GM12878 (cell line): Measurements from ENCODE around the gene RAPGEF4. TPM values are rescaled to one million over a fixed set of nuclear protein-coding genes. Genes with fewer than 3 reads are reported as not detected.

Experiments
- ATAC-seq: fragments of 200-7000 bp; cut with Tn5 transposase; 3 replicates; pipeline ENCODE4 v1.9.1; 2020; ENCODE audit warnings: mild to moderate bottlenecking, moderate library complexity
- BruUV-seq: library from RNA; stranded (reverse); fragments of 400-500 nt; replicated peaks from 2 replicates; lab custom pipeline; 2021; lab: Mats Ljungman, UMichigan
- CTCF ChIA-PET: fragments of 300-600 bp; sonication (Branson Sonifier 250); formaldehyde crosslinking; extraction: SDS; loops from one replicate; lab custom pipeline; 2021; ENCODE audit warnings: inconsistent platforms; lab: Yijun Ruan, JAX
- POLR2A ChIA-PET: fragments of 350-600 bp; formaldehyde crosslinking; extraction: SDS; loops from one replicate; lab custom pipeline; 2021; ENCODE audit warnings: inconsistent platforms; lab: Charles Lee
- RAD21 ChIA-PET: fragments of 300-600 bp; sonication (Branson Sonifier 250); formaldehyde crosslinking; loops from one replicate; lab custom pipeline; 2023; ENCODE audit warnings: antibody characterized with exemption; ENCODE audit not compliant: unreplicated experiment; lab: Charles Lee
- SMC1A ChIA-PET: fragments of 300-600 bp; sonication (Branson Sonifier 250); formaldehyde crosslinking; loops from one replicate; lab custom pipeline; 2023; ENCODE audit not compliant: unreplicated experiment, uncharacterized antibody; lab: Charles Lee
- DNase-seq: peaks from one replicate; pipeline ENCODE4 v3.0.0-alpha.2; 2011; ENCODE audit warnings: low read depth, low spot score
- FAIRE-seq: peaks from 3 replicates; lab custom pipeline; 2011; peaks lifted over from hg19 to GRCh38; lab: Jason Lieb, UNC
- H2AFZ ChIP-seq: 2 replicates; pipeline ENCODE4 v1.6.0; 2011; ENCODE audit warnings: low read depth, low read length, control low read depth; ENCODE audit not compliant: control insufficient read depth
- H3K27ac ChIP-seq: 2 replicates; pipeline ENCODE4 v1.5.1; 2011; ENCODE audit warnings: control low read depth; ENCODE audit not compliant: control insufficient read depth, insufficient read depth
- H3K27me3 ChIP-seq, 2 experiments: replicated peaks in 1 of 2; 2 replicates each; pipeline versions ENCODE4 v1.6.0 to v1.6.1; 2011; ENCODE audit warnings: low read length in 1 of 2; ENCODE audit not compliant: control insufficient read depth in 2 of 2, insufficient read depth in 2 of 2
- H3K36me3 ChIP-seq, 2 experiments: 2 replicates each; pipeline ENCODE4 v1.5.1; 2011; ENCODE audit warnings: low read length in 1 of 2; ENCODE audit not compliant: control insufficient read depth in 2 of 2, insufficient read depth in 2 of 2
- H3K4me1 ChIP-seq: 2 replicates; pipeline ENCODE4 v1.6.1; 2011; ENCODE audit warnings: mild to moderate bottlenecking, low read length, moderate library complexity, mixed read lengths; ENCODE audit not compliant: control insufficient read depth, insufficient read depth
- H3K4me2 ChIP-seq: 2 replicates; pipeline ENCODE4 v1.6.0; 2011; ENCODE audit warnings: control low read depth; ENCODE audit not compliant: control insufficient read depth, insufficient read depth
- H3K4me3 ChIP-seq: fragments of 200-600 bp; sonication (generic); 2 replicates; pipeline ENCODE4 v1.5.1; 2016
- H3K79me2 ChIP-seq: 2 replicates; pipeline ENCODE4 v1.6.0; 2011; ENCODE audit warnings: low read length; ENCODE audit not compliant: control insufficient read depth, insufficient read depth
- H3K9ac ChIP-seq: 2 replicates; pipeline ENCODE4 v1.8.0; 2011; ENCODE audit warnings: low read length, control low read depth, mixed read lengths; ENCODE audit not compliant: control insufficient read depth, insufficient read depth
- H3K9me3 ChIP-seq: replicated peaks from 3 replicates; pipeline ENCODE4 v1.5.1; 2011; ENCODE audit warnings: mild to moderate bottlenecking, low read length; ENCODE audit not compliant: control insufficient read depth, insufficient read depth
- H4K20me1 ChIP-seq: 2 replicates; pipeline ENCODE4 v1.6.0; 2011; ENCODE audit not compliant: control insufficient read depth, insufficient read depth
- ATF2 ChIP-seq: IDR thresholded peaks from 2 replicates; pipeline ENCODE4 v1.6.1; 2012; ENCODE audit warnings: low read length, inconsistent platforms
- BCL3 ChIP-seq: IDR thresholded peaks from 2 replicates; pipeline ENCODE4 v1.6.1; 2011; ENCODE audit warnings: borderline replicate concordance, low read depth, mild to moderate bottlenecking, moderate library complexity, low read length; ENCODE audit not compliant: insufficient read depth, poor library complexity, severe bottlenecking
- BRCA1 ChIP-seq: IDR thresholded peaks from 2 replicates; pipeline ENCODE4 v1.6.1; 2011; ENCODE audit warnings: low read depth, low read length, improper control_type of control experiment
- CHD4 ChIP-seq: fragments of 200-600 bp; sonication (generic); IDR thresholded peaks from 2 replicates; pipeline ENCODE4 v1.6.1; 2016; ENCODE audit warnings: mild to moderate bottlenecking
- CTCF ChIP-seq, 3 experiments: IDR thresholded peaks in 2 of 3; conservative IDR thresholded peaks in 1 of 3; 2 replicates each; pipeline ENCODE4 v1.5.1; 2011; ENCODE audit warnings: low read depth in 3 of 3, low read length in 3 of 3, mild to moderate bottlenecking in 3 of 3, control low read depth in 2 of 3, moderate library complexity in 2 of 3, inconsistent platforms in 1 of 3, mixed read lengths in 1 of 3; ENCODE audit not compliant: control insufficient read depth in 2 of 3, insufficient read depth in 1 of 3; ENCODE audit errors: extremely low read depth in 1 of 3
- E4F1 ChIP-seq: fragments of 450-650 bp; IDR thresholded peaks from 2 replicates; pipeline ENCODE4 v1.6.1; 2018; ENCODE audit warnings: borderline replicate concordance, mild to moderate bottlenecking; ENCODE audit not compliant: partially characterized antibody
- EED ChIP-seq: sonication (generic); IDR thresholded peaks from 2 replicates; pipeline ENCODE4 v1.6.1; 2016; ENCODE audit warnings: antibody characterized with exemption, low read depth
- ESRRA ChIP-seq: IDR thresholded peaks from 2 replicates; pipeline ENCODE4 v1.6.1; 2012; ENCODE audit warnings: mild to moderate bottlenecking, low read length, improper control_type of control experiment
- GATAD2B ChIP-seq: fragments of 450-650 bp; conservative IDR thresholded peaks from 2 replicates; pipeline ENCODE4 v1.6.1; 2017; ENCODE audit warnings: low read depth, mild to moderate bottlenecking, moderate library complexity
- RUNX3 ChIP-seq: IDR thresholded peaks from 2 replicates; pipeline ENCODE4 v1.6.1; 2012; ENCODE audit warnings: low read length, inconsistent platforms
- SP1 ChIP-seq: IDR thresholded peaks from one replicate; pipeline ENCODE4 v1.6.1; 2011; ENCODE audit warnings: low read depth, low read length
- WRNIP1 ChIP-seq: IDR thresholded peaks from 2 replicates; pipeline ENCODE4 v1.6.1; 2011; ENCODE audit warnings: low read depth, low read length, improper control_type of control experiment, borderline replicate concordance
- ZNF24 ChIP-seq: fragments of 450-650 bp; IDR thresholded peaks from 2 replicates; pipeline ENCODE4 v1.6.1; 2017; ENCODE audit warnings: antibody characterized with exemption, mild to moderate bottlenecking
- WGBS: methylation state at CpG from one replicate; pipeline ENCODE4 v1.1.6; 2016; ENCODE audit warnings: low lambda C conversion rate; ENCODE audit not compliant: insufficient replicate concordance, insufficient coverage; ENCODE audit errors: missing lambda C conversion rate; 5-methylcytosine and 5-hydroxymethylcytosine counted together
- in situ Hi-C: fragments of 300-500 bp; cut with MboI; formaldehyde crosslinking; loops from 9 replicates; pipeline ENCODE4 v1.14.3; 2018; ENCODE audit warnings: mixed read lengths
- intact Hi-C: fragments of 100-400 bp; cut with micrococcal nuclease; formaldehyde crosslinking; loops from one replicate; pipeline ENCODE4 v1.14.2; 2022; ENCODE audit not compliant: unreplicated experiment
- polyA plus RNA-seq, 11 experiments: library from polyadenylated mRNA; depleted of rRNA in 4 of 11; unstranded in 6 of 11; stranded (reverse) in 5 of 11; fragments of >200 nt; fragmentation: Nextera tagmentation in 4 of 11; fragmentation: Illumina TruSeq in 1 of 11; extraction: Ambion mirVana in 4 of 11; extraction: Trizol in 1 of 11; gene quantifications; 1 replicate in 1 of 11; 2 replicates in 10 of 11; pipeline versions ENCODE4 v1.2.1 to v1.2.3, GENCODE V29; 2011 to 2016; ENCODE audit warnings: inconsistent platforms in 2 of 11, missing spikeins in 2 of 11, low read depth in 1 of 11
- total RNA-seq, 4 experiments: library from RNA; depleted of rRNA in 3 of 4; stranded (reverse); fragments of >200 nt in 3 of 4; fragmentation: Illumina TruSeq in 1 of 4; extraction: Trizol in 1 of 4; gene quantifications; 2 replicates each; pipeline versions ENCODE4 v1.2.1 to v1.2.3, GENCODE V29; 2013 to 2021

The RAPGEF4 gene
- total and polyA plus RNA-seq, 10 of the 15 experiments (the other 5 are each of a cell fraction or from before 2014, with no cell fraction given), result 0.18 TPM; not detected in 8

- TF ChIP-seq BCL3, result no peak
- no peak for TF ChIP-seq EED
- no peak for TF ChIP-seq SP1
- no peak for TF ChIP-seq ESRRA
- TF ChIP-seq ZNF24, result no peak
- TF ChIP-seq CHD4, result no peak
- no peak for TF ChIP-seq WRNIP1
These were observed 119.9 kb downstream of the RAPGEF4 start (continued) for GRCh38 chr2:172855588-172855987.

- Histone ChIP-seq H3K27ac (no peak overlapping the region), H3K79me2 (no peaks in the 10 kb centered on the region), H3K4me1 (no peaks in the 10 kb centered on the region), H3K9me3 (no peaks in the 10 kb centered on the region), H3K36me3 (no peaks in the 10 kb centered on the region), H4K20me1 (no peaks in the 10 kb centered on the region), H3K27me3 (peaks cover 0 to 2% of the 10 kb centered on the region in 2 experiments; a peak in 1 of 4 replicates), H3K4me2 (no peak overlapping the region), H3K9ac (no peak overlapping the region), H3K4me3 (no peak overlapping the region), H2AFZ (no peak overlapping the region)
- ATAC-seq (no peak), DNase-seq (no peak), FAIRE-seq (no peak)
- POLR2A ChIA-PET, result no interaction called here
- 87% methylated on average over 2 of the region's 2 CpGs for WGBS
- no TSS peak for BruUV-seq
- RAD21 ChIA-PET, result no interaction called here
- in situ Hi-C loops, result no loop called here
- SMC1A ChIA-PET, result no interaction called here
- TF ChIP-seq BCL3, result no peak
- no peak for TF ChIP-seq RUNX3
- TF ChIP-seq ATF2, result no peak
- TF ChIP-seq GATAD2B, result no peak
- no peak for TF ChIP-seq CTCF (IDR thresholded peaks at IDR 0.05 in 2 of 3, conservative IDR thresholded peaks at IDR 0.05 in 1 of 3; ENCODE audit: control insufficient read depth in 2 of 3, extremely low read depth in 1 of 3, insufficient read depth in 1 of 3, low read depth in 3 of 3, low read length in 3 of 3)
- TF ChIP-seq E4F1, result no peak
- no peak for TF ChIP-seq BRCA1
- intact Hi-C loops, result no loop called here
- CTCF ChIA-PET, result no interaction called here
These were observed 121.0 kb downstream of the RAPGEF4 start for GRCh38 chr2:172856606-172857005.
